Panc1 (cell line): ENCODE measurements around the gene OR7G1. TPM values are rescaled to one million over a fixed set of nuclear protein-coding genes. Genes with fewer than 3 reads are reported as not detected.
"Not testable (repeated sequence)": the region's sequence is repeated elsewhere in the genome, so short reads cannot be mapped to it uniquely, and the experiment has no call there.

Experiments used
- ATAC-seq: fragments of 200-7000 bp; cut with Tn5 transposase; 2 replicates; pipeline ENCODE4 v1.9.1; 2020; ENCODE audit warnings: mild to moderate bottlenecking, moderate library complexity
- BruUV-seq: library from RNA; stranded (reverse); fragments of 400-500 nt; replicated peaks from 2 replicates; lab custom pipeline; 2021; lab: Mats Ljungman, UMichigan
- CTCF ChIA-PET: fragments of 300-600 bp; sonication (Branson Sonifier 250); formaldehyde crosslinking; loops from one replicate; lab custom pipeline; 2022; ENCODE audit warnings: antibody characterized with exemption; lab: Charles Lee
- POLR2A ChIA-PET: fragments of 300-600 bp; sonication (Branson Sonifier 250); formaldehyde crosslinking; loops from one replicate; lab custom pipeline; 2022; ENCODE audit warnings: antibody characterized with exemption; lab: Charles Lee
- DNase-seq: peaks from one replicate; pipeline ENCODE4 v3.0.0-alpha.2; 2010; ENCODE audit warnings: low read depth, low spot score
- H3K27ac ChIP-seq: 2 replicates; pipeline ENCODE4 v1.5.1; 2011; ENCODE audit warnings: mild to moderate bottlenecking, low read length, inconsistent platforms
- H3K27me3 ChIP-seq: fragments of 200-500 bp; sonication (Bioruptor generic); 2 replicates; pipeline ENCODE4 v1.6.0; 2014; ENCODE audit warnings: low read length, inconsistent platforms; ENCODE audit not compliant: control insufficient read depth, insufficient read depth
- H3K36me3 ChIP-seq: fragments of 200-500 bp; sonication (Bioruptor generic); 2 replicates; pipeline ENCODE4 v1.5.1; 2014; ENCODE audit warnings: inconsistent platforms, mild to moderate bottlenecking, low read length, moderate library complexity; ENCODE audit not compliant: control insufficient read depth, insufficient read depth
- H3K4me1 ChIP-seq: 2 replicates; pipeline ENCODE4 v1.5.1; 2011; ENCODE audit warnings: inconsistent platforms, mild to moderate bottlenecking, low read length, moderate library complexity; ENCODE audit not compliant: control insufficient read depth, insufficient read depth
- H3K4me3 ChIP-seq, 2 experiments: 2 replicates each; pipeline ENCODE4 v1.5.1; 2011 to 2012; ENCODE audit warnings: low read depth in 2 of 2, low read length in 2 of 2, mild to moderate bottlenecking in 2 of 2, inconsistent platforms in 1 of 2, moderate library complexity in 1 of 2
- H3K9me3 ChIP-seq: fragments of 200-500 bp; sonication (Bioruptor generic); 2 replicates; pipeline ENCODE4 v1.5.1; 2014; ENCODE audit warnings: low read depth, mild to moderate bottlenecking, inconsistent platforms, low read length, moderate library complexity; ENCODE audit not compliant: control insufficient read depth, insufficient read depth
- CTCF ChIP-seq: fragments of 450-650 bp; IDR thresholded peaks from 2 replicates; pipeline ENCODE4 v1.5.1; 2017; ENCODE audit warnings: mild to moderate bottlenecking
- POLR2AphosphoS5 ChIP-seq: IDR thresholded peaks from 2 replicates; pipeline ENCODE4 v1.6.1; 2012; ENCODE audit warnings: mild to moderate bottlenecking, low read depth, low read length, moderate library complexity
- REST ChIP-seq, 2 experiments: IDR thresholded peaks; 2 replicates each; pipeline ENCODE4 v1.6.1; 2011 to 2012; ENCODE audit warnings: low read depth in 2 of 2, control low read depth in 1 of 2, low read length in 1 of 2, mild to moderate bottlenecking in 1 of 2, moderate library complexity in 1 of 2; ENCODE audit not compliant: insufficient read depth in 1 of 2
- SIN3A ChIP-seq: IDR thresholded peaks from 2 replicates; pipeline ENCODE4 v1.6.1; 2012; ENCODE audit warnings: low read depth, mild to moderate bottlenecking, low read length, moderate library complexity, borderline replicate concordance; ENCODE audit not compliant: insufficient read depth
- TCF7L2 ChIP-seq: IDR thresholded peaks from 2 replicates; pipeline ENCODE4 v1.6.1; 2011; ENCODE audit warnings: mild to moderate bottlenecking, low read depth, low read length, inconsistent platforms
- in situ Hi-C: cut with HindIII; loops from 2 replicates; pipeline ENCODE4 v1.10.0; 2016; ENCODE audit warnings: low sequenced_read_pairs, low pct_unique_long_range_greater_than_20kb
- intact Hi-C: fragments of 100-400 bp; cut with micrococcal nuclease; formaldehyde crosslinking; loops from one replicate; pipeline ENCODE4 v1.10.0; 2022; ENCODE audit not compliant: unreplicated experiment
- total RNA-seq: library from RNA; stranded (reverse); gene quantifications from one replicate; pipeline ENCODE4 v1.2.1, GENCODE V29; 2021; ENCODE audit not compliant: unreplicated experiment

OR7G1 gene
- total RNA-seq, 1 experiment from 2014 or later, result not detected

GRCh38 chr19:9073806-9074205, 41.8 kb downstream of the OR7G1 start:
- Histone ChIP-seq H3K27me3 (no peaks in the 10 kb centered on the region), H3K27ac (peak overlapping the region; percentile 95), H3K9me3 (no peaks in the 10 kb centered on the region), H3K4me3 (no peak overlapping the region), H3K4me1 (peaks cover 35% of the 10 kb centered on the region), H3K36me3 (no peaks in the 10 kb centered on the region)
- no peak for TF ChIP-seq SIN3A
- no peak for TF ChIP-seq TCF7L2
- no peak for TF ChIP-seq REST (IDR thresholded peaks at IDR 0.05; ENCODE audit: insufficient read depth in 1 of 2, low read depth in 2 of 2, low read length in 1 of 2)
- TF ChIP-seq CTCF, result no peak
- TF ChIP-seq POLR2AphosphoS5, result no peak
- in situ Hi-C loops (no loop called here), intact Hi-C loops (loop anchor here (10.0 kb wide), 2 partner anchors 259 to 419 kb away; no protein-coding TSS in a partner anchor)
- POLR2A ChIA-PET, result interaction anchor here (0.7 kb wide), 1 partner anchor 492 kb away, joined by 4 read pairs; no protein-coding TSS in a partner anchor
- DNase-seq (no peak), ATAC-seq (no peak)
- CTCF ChIA-PET, result interaction anchor here (0.6 to 0.7 kb wide), 2 partner anchors 31 to 64 kb away, joined by 3 read pairs; no protein-coding TSS in a partner anchor
- no TSS peak for BruUV-seq

GRCh38 chr19:9071720-9072119, 43.8 kb downstream of the OR7G1 start:
- BruUV-seq, result not testable (repeated sequence)

GRCh38 chr19:9070066-9070465, 45.5 kb downstream of the OR7G1 start:
- Histone ChIP-seq H3K4me3 (no peak overlapping the region), H3K36me3 (no peaks in the 10 kb centered on the region), H3K9me3 (no peaks in the 10 kb centered on the region), H3K27me3 (no peaks in the 10 kb centered on the region), H3K4me1 (peaks cover 22% of the 10 kb centered on the region), H3K27ac (peak overlapping the region; percentile 77)
- CTCF ChIA-PET, result no interaction called here
- POLR2A ChIA-PET, result no interaction called here
- DNase-seq (no peak), ATAC-seq (peak; percentile 77)
- in situ Hi-C loops (no loop called here), intact Hi-C loops (loop anchor here (10.0 kb wide), 2 partner anchors 255 to 415 kb away; no protein-coding TSS in a partner anchor)
- BruUV-seq, result no TSS peak
- TF ChIP-seq SIN3A, result no peak

More at GRCh38 chr19:9071720-9072119, 43.8 kb downstream of the OR7G1 start:
- H3K4me1 ChIP-seq, result peaks cover 32% of the 10 kb centered on the region
- POLR2A ChIA-PET, in situ Hi-C loops, ATAC-seq, H3K4me3 ChIP-seq, H3K9me3 ChIP-seq, H3K27me3 ChIP-seq, DNase-seq, CTCF ChIA-PET, H3K36me3 ChIP-seq: not testable (repeated sequence)
- H3K27ac ChIP-seq, result peak overlapping the region; percentile 78
- intact Hi-C loops, result loop anchor here (10.0 kb wide), 2 partner anchors 257 to 417 kb away; no protein-coding TSS in a partner anchor
